A673 (cell line): ENCODE measurements around the gene FAM90A26.
"Not testable (repeated sequence)": the region's sequence is repeated elsewhere in the genome, so short reads cannot be mapped to it uniquely, and the experiment has no call there.

Experiments
- CTCF ChIP-seq: fragments of 300-800, 200-600 bp; sonication (generic); conservative IDR thresholded peaks from 2 replicates; pipeline ENCODE4 v1.5.1; 2017; ENCODE audit warnings: low read depth, mild to moderate bottlenecking, antibody characterized with exemption, low read length, moderate library complexity, mixed read lengths
- EZH2 ChIP-seq: fragments of 200-600 bp; sonication (generic); IDR thresholded peaks from 2 replicates; pipeline ENCODE4 v1.6.1; 2017; ENCODE audit warnings: borderline replicate concordance, low read depth, mild to moderate bottlenecking, mixed read lengths, antibody characterized with exemption, low read length; ENCODE audit not compliant: poor library complexity, severe bottlenecking

- not testable (repeated sequence) for TF ChIP-seq EZH2
- TF ChIP-seq CTCF = peak; percentile 60
Measured at GRCh38 chr4:9123572-9124007, 46.6 kb upstream of the FAM90A26 start.
